Ascending aorta (tissue), 2 donors: ENCODE results near the gene SUCLG2. TPM values are rescaled to one million over a fixed set of nuclear protein-coding genes. Genes with fewer than 3 reads are reported as not detected.

Experiments
- DNase-seq, 2 donors: peaks; one replicate each; pipeline ENCODE4 v3.0.0-alpha.2; 2019; ENCODE audit warnings: low spot score in 2 of 2
- H3K27ac ChIP-seq, 2 donors: fragments of 200-600 bp; sonication (generic); one replicate each; pipeline ENCODE4 v1.5.1; 2016 to 2017; ENCODE audit warnings: mild to moderate bottlenecking in 1 of 2
- H3K27me3 ChIP-seq: fragments of 200-600 bp; sonication (generic); one replicate; pipeline ENCODE4 v1.5.1; 2017
- H3K36me3 ChIP-seq, 2 donors: fragments of 200-600 bp; sonication (generic); one replicate each; pipeline ENCODE4 v1.5.1; 2016
- H3K4me1 ChIP-seq, 2 donors: fragments of 200-600 bp; sonication (generic); one replicate each; pipeline ENCODE4 v1.5.1; 2016 to 2017; ENCODE audit warnings: mild to moderate bottlenecking in 1 of 2
- H3K4me3 ChIP-seq, 2 donors: fragments of 200-600 bp; sonication (generic); one replicate each; pipeline ENCODE4 v1.5.1; 2016 to 2017; ENCODE audit warnings: mild to moderate bottlenecking in 1 of 2
- H3K9me3 ChIP-seq, 2 donors: fragments of 200-600 bp; sonication (generic); one replicate each; pipeline ENCODE4 v1.5.1; 2016
- CTCF ChIP-seq, 3 experiments: fragments of 200-600 bp in 2 of 3; fragments of 450-650 bp in 1 of 3; sonication (generic) in 2 of 3; IDR thresholded peaks; one replicate each; pipeline ENCODE4 v1.5.1; 2016 to 2019; ENCODE audit warnings: antibody characterized with exemption in 3 of 3, mild to moderate bottlenecking in 1 of 3, moderate library complexity in 1 of 3
- intact Hi-C: fragments of 100-400 bp; cut with DNase I; formaldehyde crosslinking; loops from one replicate; pipeline ENCODE4 v1.15.1; 2023
- total RNA-seq: library from RNA; depleted of rRNA; stranded (reverse); fragments of >200 nt; gene quantifications from one replicate; pipeline ENCODE4 v1.1.0, GENCODE V29; 2016

SUCLG2 gene
- total RNA-seq, 1 donor from 2014 or later: 33.6 TPM

DNA sequence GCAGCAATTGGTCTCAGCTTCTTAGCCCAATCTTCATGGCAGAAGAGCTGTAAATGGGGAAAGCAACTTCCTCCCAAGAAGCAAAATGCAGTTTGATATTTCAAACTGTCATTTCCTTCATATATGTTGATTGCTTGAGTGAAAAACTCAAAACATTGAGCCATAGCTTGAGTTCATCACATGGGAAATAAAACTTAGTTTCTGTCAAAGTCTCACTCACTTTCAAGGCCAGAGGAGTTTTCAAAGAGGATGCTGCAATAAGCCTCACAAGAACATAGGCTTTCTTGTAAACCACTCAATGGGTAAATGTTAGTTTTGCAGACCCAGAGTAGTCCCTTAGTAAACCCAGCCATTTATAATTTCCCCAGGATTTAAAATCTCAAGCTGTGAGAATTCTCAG lies 29.1 kb upstream of the SUCLG2 start:
- Histone ChIP-seq H3K9me3 (no peaks in the 10 kb centered on the region), H3K27ac (no peak overlapping the region), H3K36me3 (no peaks in the 10 kb centered on the region), H3K4me1 (no peaks in the 10 kb centered on the region), H3K4me3 (no peak overlapping the region), H3K27me3 (no peaks in the 10 kb centered on the region)
- no peak for TF ChIP-seq CTCF (IDR thresholded peaks at IDR 0.05)
- DNase-seq: no peak
- intact Hi-C loops: no loop called here

DNA sequence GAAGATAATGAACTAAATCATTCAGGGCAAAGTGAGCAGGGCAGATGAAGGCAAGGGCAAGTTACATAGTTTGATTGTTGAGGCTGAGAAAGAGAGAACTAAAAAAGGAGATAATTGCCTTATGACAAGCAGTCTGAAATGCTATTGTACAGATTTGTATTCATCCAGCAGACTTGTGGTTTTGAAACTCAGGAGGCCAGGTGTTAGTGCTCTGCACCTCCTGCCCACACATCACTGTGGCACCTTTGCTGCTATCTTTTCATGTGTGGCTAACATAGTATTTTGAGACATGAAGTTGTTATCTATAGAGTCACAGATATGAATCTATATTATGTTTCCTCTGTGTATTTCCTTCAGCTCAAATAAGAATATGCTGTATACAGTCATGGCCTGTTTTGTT lies 24.3 kb upstream of the SUCLG2 start:
- H3K4me1 ChIP-seq: no peaks in the 10 kb centered on the region
- no peak for TF ChIP-seq CTCF (IDR thresholded peaks at IDR 0.05)
- H3K27ac ChIP-seq: no peak overlapping the region
- no peak for DNase-seq
- no peaks in the 10 kb centered on the region for H3K9me3 ChIP-seq
- H3K27me3 ChIP-seq: no peaks in the 10 kb centered on the region
- no peak overlapping the region for H3K4me3 ChIP-seq
- H3K36me3 ChIP-seq: no peaks in the 10 kb centered on the region
- intact Hi-C loops: no loop called here

DNA sequence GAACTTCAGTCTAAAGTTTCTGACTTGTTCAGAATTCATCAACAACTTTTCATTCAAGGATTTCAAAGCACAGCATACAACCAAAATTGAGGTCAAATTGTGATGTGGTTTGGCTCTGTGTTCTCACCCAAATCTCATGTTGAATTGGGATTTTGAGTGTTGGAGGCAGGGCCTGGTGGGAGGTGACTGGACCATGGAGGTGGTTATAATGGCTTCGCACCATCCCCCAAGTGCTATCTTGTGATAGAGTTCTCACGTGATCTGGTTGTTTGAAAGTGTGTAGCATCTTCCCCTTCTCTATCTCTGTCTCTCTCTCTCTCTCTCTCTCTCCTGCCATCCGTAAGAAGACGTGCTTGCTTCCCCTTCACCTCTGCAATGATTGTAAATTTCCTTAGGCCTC lies 19.6 kb upstream of the SUCLG2 start:
- H3K27ac ChIP-seq: no peak overlapping the region

DNA sequence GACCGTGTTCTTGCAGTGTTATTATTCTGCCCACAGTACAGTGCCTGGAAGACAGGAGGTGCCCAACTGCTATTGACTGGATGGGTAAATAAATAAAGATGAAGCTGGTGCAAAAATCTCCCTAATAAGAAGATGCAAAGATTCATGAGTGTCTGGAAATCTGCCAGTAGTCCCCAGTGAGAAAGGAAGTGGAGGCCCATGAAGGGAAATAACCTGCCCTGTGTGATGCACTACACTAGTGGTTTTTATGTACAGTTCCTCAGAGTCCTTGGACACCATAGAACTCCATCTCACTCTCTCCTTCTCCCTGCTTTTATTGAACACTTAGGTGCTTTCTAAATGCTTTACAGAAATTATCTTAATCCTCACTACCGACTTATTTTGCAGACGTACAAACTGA lies 8.3 kb upstream of the SUCLG2 start:
- no peaks in the 10 kb centered on the region for H3K9me3 ChIP-seq
- no peak overlapping the region for H3K27ac ChIP-seq
- intact Hi-C loops: no loop called here

More for the DNA sequence above, 19.6 kb upstream of the SUCLG2 start:
- no peak for TF ChIP-seq CTCF (IDR thresholded peaks at IDR 0.05)
- Histone ChIP-seq H3K36me3 (no peaks in the 10 kb centered on the region), H3K9me3 (no peaks in the 10 kb centered on the region), H3K4me1 (no peaks in the 10 kb centered on the region), H3K27me3 (no peaks in the 10 kb centered on the region), H3K4me3 (no peak overlapping the region)
- DNase-seq: no peak
- intact Hi-C loops: no loop called here

DNA sequence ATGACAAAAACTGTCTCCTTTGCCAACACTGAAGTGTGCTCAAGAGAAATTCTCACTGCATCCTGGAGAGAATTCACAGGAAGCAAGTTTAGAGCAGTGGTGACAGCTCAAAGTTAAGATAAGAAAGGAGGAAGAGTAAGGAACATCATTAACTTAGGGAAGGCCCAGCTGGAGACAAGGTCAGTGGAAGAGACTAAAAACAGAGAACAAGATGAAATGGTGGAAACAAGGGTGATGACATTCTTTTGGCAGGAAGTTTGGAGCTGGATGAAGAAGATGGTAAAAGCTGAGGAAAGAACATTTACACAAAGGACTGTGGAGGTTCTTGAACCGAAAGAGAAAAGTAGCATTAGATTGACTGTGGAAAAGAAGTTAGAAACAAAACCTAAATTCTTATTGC lies 6.7 kb upstream of the SUCLG2 start:
- Histone ChIP-seq H3K27me3 (no peaks in the 10 kb centered on the region), H3K36me3 (no peaks in the 10 kb centered on the region), H3K4me1 (no peaks in the 10 kb centered on the region), H3K27ac (no peak overlapping the region), H3K4me3 (no peak overlapping the region), H3K9me3 (no peaks in the 10 kb centered on the region)
- no peak for DNase-seq
- TF ChIP-seq CTCF (IDR thresholded peaks at IDR 0.05): no peak
- intact Hi-C loops: no loop called here

More for the DNA sequence above, 8.3 kb upstream of the SUCLG2 start:
- no peak overlapping the region for H3K4me3 ChIP-seq
- H3K4me1 ChIP-seq: no peaks in the 10 kb centered on the region
- H3K36me3 ChIP-seq: no peaks in the 10 kb centered on the region
- H3K27me3 ChIP-seq: no peaks in the 10 kb centered on the region
- DNase-seq: no peak
- TF ChIP-seq CTCF (IDR thresholded peaks at IDR 0.05): no peak

DNA sequence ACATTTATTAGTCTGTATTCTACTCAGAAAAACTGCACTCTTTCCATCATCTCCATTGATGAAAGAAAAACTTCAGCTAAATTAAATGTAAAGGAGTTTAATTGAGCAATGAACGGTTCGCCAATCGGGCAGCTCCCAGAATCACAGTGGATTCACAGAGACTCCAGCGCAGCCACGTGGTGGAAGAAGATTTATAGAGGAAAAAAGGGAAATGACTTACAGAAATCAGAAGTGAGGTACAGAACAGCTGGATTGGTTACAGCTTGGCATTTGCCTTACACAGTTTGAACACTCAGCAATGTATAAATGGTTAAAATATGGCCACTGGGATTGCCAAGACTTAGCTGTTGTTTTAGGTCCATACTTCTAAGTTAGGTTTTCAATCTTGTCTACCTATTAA lies 2.8 kb upstream of the SUCLG2 start:
- H3K27me3 ChIP-seq: no peaks in the 10 kb centered on the region
- H3K4me3 ChIP-seq: no peak overlapping the region
- DNase-seq: no peak
- intact Hi-C loops: no loop called here
- H3K4me1 ChIP-seq: peaks cover 4 to 14% of the 10 kb centered on the region in 2 donors
- H3K9me3 ChIP-seq: no peaks in the 10 kb centered on the region
- no peak overlapping the region for H3K27ac ChIP-seq
- no peaks in the 10 kb centered on the region for H3K36me3 ChIP-seq
- no peak for TF ChIP-seq CTCF (IDR thresholded peaks at IDR 0.05)
